ENCODE measurements around the gene CASK. TPM values are rescaled to one million over a fixed set of nuclear protein-coding genes. Genes with fewer than 3 reads are reported as not detected.

The CASK gene
- total RNA-seq, 1 donor from 2014 or later: 58.8 TPM

DNA sequence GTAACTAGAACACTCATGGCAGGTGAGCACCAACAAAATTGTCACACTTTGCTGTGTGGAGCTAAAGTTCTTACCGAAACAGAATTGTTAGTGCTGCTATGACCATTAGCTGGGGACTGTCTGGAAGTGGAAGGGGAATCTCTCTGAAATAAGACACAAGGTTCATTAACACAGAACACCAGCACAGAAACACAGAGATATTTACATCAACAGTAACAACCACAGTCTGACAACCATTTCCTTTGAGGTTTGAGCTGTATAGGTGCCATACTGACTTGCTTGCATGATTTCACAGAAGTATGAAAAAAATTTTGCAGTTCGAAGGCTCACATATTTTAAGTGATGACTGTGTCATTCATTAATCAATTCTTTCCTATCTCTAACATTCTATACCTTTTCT, 366.4 kb downstream of the CASK start:
- no peak overlapping the region for H3K4me3 ChIP-seq (ENCODE audit: low read depth, low read length)

DNA sequence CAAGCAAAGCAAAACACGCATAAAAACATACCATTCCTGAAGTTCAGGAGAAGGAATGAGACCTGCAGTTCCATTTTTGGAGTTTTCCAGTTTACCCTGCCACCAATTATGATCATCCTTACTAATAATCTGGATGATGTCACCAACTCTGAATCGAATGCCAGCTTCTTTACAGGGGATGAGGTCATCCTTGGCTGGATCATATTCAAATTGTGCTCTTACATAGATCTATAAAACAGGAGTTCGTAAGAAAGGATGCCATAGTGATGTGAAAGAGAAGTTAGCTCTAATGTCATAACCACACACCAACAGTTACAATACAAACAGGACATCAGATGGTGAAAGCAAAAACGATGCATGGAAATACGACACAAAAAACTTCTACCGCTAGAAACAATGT, 369.7 kb downstream of the CASK start:
- TF ChIP-seq, protein P1, sequence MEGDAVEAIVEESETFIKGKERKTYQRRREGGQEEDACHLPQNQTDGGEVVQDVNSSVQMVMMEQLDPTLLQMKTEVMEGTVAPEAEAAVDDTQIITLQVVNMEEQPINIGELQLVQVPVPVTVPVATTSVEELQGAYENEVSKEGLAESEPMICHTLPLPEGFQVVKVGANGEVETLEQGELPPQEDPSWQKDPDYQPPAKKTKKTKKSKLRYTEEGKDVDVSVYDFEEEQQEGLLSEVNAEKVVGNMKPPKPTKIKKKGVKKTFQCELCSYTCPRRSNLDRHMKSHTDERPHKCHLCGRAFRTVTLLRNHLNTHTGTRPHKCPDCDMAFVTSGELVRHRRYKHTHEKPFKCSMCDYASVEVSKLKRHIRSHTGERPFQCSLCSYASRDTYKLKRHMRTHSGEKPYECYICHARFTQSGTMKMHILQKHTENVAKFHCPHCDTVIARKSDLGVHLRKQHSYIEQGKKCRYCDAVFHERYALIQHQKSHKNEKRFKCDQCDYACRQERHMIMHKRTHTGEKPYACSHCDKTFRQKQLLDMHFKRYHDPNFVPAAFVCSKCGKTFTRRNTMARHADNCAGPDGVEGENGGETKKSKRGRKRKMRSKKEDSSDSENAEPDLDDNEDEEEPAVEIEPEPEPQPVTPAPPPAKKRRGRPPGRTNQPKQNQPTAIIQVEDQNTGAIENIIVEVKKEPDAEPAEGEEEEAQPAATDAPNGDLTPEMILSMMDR (conservative IDR thresholded peaks at IDR 0.05; ENCODE audit: low read depth, low read length): no peak
- DNase-seq (ENCODE audit: low read depth): no peak
- no peak overlapping the region for H3K4me3 ChIP-seq (ENCODE audit: low read depth, low read length)

More for the DNA sequence above, 366.4 kb downstream of the CASK start:
- DNase-seq (ENCODE audit: low read depth): no peak
- TF ChIP-seq, protein P1 (conservative IDR thresholded peaks at IDR 0.05; ENCODE audit: low read depth, low read length): no peak

DNA sequence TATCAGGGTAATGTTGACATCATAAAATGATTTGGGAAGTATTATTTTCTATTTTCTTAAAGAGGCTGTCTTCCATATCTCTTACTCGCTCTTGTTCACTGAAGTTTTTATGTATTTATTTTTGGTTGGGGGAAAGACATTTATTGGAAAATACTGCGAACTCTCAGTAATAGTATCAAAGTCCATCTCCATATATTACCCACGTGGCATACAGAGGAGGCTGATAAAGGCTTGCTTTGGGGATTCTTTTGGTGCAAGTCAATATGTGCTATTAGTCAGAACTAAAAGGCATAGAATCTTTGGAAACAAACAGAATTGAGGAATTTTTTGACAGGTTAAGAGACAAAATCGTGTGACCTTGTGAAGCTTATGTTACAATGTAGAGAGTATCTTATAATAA, 374.9 kb downstream of the CASK start:
- DNase-seq (ENCODE audit: low read depth): no peak
- TF ChIP-seq, protein P1 (conservative IDR thresholded peaks at IDR 0.05; ENCODE audit: low read depth, low read length): no peak
- no peak overlapping the region for H3K4me3 ChIP-seq (ENCODE audit: low read depth, low read length)

DNA sequence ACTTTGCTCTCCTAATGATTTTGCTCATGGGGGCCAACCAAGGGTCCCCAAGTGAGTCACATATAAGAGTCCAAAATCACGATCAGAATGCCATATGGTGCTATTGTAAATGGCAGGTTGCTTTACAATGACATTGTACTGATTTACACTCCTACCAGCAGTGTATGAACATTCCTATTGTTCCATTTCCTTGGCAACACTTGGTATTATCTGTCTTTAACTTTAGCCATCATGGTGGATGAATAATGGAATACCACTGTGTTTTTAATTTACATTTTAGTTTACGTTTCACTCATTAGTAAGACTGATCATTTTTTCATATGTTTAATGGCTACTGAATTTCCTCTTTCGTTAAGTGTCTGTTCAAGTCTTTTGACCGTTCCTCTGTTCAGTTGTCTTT, 379.7 kb downstream of the CASK start:
- DNase-seq (ENCODE audit: low read depth): no peak
- H3K4me3 ChIP-seq (ENCODE audit: low read depth, low read length): no peak overlapping the region
- TF ChIP-seq, protein P1 (conservative IDR thresholded peaks at IDR 0.05; ENCODE audit: low read depth, low read length): no peak

DNA sequence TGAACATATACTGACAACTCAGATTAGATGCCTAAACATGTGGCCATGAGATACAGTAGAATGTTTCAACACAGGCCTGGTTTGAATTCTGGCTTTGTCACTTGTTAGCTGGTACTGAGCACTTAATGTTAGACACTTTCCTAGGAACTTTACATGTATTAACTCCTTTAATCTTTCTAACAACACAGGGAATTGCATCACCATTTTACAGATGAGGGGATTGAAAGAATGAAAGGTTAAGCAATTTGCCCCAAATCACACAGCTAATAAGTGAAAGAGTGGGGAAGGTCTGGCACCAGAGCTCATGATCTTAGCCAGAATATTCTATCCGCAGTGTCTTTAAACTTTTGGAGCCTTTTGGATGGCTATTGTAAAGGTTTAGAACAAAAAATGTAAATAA, 380.3 kb downstream of the CASK start:
- TF ChIP-seq, protein P1 (conservative IDR thresholded peaks at IDR 0.05; ENCODE audit: low read depth, low read length): no peak
- DNase-seq (ENCODE audit: low read depth): peak; percentile 51
- H3K4me3 ChIP-seq (ENCODE audit: low read depth, low read length): no peak overlapping the region

DNA sequence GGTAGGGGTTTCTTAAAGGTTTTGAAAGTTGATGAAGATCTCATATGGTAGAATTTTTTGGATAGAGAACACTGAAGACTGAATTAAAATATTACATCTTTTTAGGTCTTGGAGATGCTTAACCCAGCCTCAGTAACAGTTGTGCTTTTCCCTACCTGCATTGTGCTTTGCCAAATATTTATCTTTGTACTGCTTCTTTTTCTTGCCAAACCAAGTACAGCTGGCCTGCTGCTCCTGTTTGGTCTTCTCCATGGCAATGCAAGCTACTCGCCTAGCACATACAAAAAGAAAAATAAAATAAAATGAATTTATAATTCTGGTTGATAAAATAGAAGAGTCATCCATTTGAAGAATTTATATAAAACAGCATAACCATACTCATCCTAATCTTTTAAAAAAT, 380.8 kb downstream of the CASK start:
- DNase-seq (ENCODE audit: low read depth): no peak

DNA sequence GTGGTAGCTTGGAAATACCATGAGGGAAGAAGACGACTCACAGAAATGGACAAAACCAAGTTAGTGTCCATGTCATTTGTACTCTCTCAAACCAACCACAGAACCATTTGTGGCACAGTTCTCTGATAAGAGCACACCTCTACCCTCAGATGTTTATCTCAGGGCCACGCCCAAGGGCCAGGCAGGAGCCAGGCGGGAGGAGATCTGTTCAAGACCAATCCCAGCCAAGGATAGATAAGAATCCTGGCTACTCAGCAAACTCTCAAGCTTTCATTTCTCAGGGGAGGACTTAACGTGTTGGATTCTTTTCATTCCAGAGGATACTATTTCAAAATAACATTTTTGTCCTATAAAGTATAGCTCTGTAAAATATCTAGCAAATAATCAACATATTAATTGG, 381.2 kb downstream of the CASK start:
- no peak overlapping the region for H3K4me3 ChIP-seq (ENCODE audit: low read depth, low read length)
- no peak for DNase-seq (ENCODE audit: low read depth)
- TF ChIP-seq, protein P1 (conservative IDR thresholded peaks at IDR 0.05; ENCODE audit: low read depth, low read length): no peak

More for the DNA sequence above, 380.8 kb downstream of the CASK start:
- TF ChIP-seq, protein P1 (conservative IDR thresholded peaks at IDR 0.05; ENCODE audit: low read depth, low read length): no peak
- no peak overlapping the region for H3K4me3 ChIP-seq (ENCODE audit: low read depth, low read length)

Data from epithelial cell of proximal tubule (primary cell).